Measurements from ENCODE around the gene CNTNAP2.

- TF ChIP-seq EZH2phosphoT487 (IDR thresholded peaks at IDR 0.05; ENCODE audit: insufficient read depth, low read depth) (no peak), EZH2 (IDR thresholded peaks at IDR 0.05; ENCODE audit: insufficient read depth, poor library complexity, severe bottlenecking) (no peak)
Observed at GRCh38 chr7:147173883-147174282, 1057.3 kb downstream of the CNTNAP2 start.

All from GM23248 (cell line).